Coronary artery (tissue), 2 donors: ENCODE results near the gene METTL14.

ENCODE experiments used
- DNase-seq: peaks from one replicate; pipeline ENCODE4 v3.0.0-alpha.2; 2017; ENCODE audit warnings: low spot score
- H3K27ac ChIP-seq, 2 donors: fragments of 200-600 bp; sonication (generic); one replicate each; pipeline ENCODE4 v1.5.1; 2016 to 2019
- H3K4me3 ChIP-seq: fragments of 200-600 bp; sonication (generic); 2 replicates; pipeline ENCODE4 v1.5.1; 2016; ENCODE audit warnings: mild to moderate bottlenecking, moderate library complexity
- TF ChIP-seq, protein P1 (sequence below): fragments of 200-600 bp; sonication (generic); IDR thresholded peaks from one replicate; pipeline ENCODE4 v1.5.1; 2019; ENCODE audit warnings: antibody characterized with exemption

METTL14 gene

DNA sequence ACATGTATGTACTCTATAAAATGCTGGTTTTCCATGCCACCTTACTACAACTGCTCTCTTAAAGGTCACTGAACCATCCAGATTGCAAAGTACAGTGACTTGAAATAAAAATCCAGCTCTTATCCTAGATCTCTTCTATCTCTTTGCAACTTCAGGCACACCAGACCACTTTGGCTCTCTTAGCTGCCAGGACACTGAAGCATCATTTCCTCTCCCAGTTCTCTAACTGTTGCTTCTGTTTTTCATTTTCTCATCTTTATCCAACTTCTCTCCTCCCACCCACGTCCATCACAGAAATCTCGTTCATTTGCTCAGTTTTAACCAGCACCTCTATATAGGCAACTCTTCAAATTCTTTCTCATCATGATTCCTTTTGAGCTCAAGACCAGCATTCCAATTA is 74.3 kb downstream of the METTL14 start:
- DNase-seq: no peak
- Histone ChIP-seq H3K4me3 (no peak overlapping the region), H3K27ac (peak overlapping the region; percentile 63 to 70)
- TF ChIP-seq, protein P1, sequence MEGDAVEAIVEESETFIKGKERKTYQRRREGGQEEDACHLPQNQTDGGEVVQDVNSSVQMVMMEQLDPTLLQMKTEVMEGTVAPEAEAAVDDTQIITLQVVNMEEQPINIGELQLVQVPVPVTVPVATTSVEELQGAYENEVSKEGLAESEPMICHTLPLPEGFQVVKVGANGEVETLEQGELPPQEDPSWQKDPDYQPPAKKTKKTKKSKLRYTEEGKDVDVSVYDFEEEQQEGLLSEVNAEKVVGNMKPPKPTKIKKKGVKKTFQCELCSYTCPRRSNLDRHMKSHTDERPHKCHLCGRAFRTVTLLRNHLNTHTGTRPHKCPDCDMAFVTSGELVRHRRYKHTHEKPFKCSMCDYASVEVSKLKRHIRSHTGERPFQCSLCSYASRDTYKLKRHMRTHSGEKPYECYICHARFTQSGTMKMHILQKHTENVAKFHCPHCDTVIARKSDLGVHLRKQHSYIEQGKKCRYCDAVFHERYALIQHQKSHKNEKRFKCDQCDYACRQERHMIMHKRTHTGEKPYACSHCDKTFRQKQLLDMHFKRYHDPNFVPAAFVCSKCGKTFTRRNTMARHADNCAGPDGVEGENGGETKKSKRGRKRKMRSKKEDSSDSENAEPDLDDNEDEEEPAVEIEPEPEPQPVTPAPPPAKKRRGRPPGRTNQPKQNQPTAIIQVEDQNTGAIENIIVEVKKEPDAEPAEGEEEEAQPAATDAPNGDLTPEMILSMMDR: no peak

DNA sequence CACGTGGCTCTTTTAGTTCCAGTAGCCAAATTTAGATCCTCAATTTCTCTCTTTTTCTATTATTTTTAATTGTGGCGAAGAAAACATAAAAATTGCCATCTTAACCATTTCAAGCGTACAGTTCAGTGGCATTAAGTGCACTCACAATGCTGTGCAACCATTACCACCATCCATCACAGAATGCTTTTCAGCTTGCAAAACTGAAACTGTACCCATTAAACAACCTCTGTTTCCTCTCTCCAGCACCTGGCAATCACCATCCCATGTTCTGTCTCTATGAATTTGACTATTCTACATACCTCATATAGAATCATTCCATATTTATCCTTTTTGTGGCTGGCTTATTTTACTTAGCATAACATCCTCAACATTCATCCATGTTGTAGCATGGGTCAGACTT is 74.9 kb downstream of the METTL14 start:
- TF ChIP-seq, protein P1: no peak
- H3K4me3 ChIP-seq: no peak overlapping the region
- peak overlapping the region; percentile 63 to 70 for H3K27ac ChIP-seq
- DNase-seq: no peak

DNA sequence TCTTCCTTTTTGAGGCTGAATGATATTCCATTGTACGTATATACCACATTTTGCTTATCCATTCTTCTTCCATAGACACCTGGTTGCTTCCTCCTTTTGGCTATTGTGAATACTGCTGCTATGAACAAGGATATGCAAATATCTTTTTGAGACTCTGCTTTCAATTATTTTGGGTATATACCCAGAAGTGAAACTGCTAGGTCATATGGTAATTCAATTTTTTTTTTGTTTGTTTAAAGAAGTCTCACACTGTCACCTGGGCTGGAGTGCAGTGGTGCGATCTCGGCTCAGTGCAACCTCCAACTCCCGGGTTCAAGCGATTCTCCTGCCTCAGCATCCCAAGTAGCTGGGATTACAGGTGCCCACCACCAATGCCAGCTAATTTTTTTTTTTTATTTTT is 75.3 kb downstream of the METTL14 start:
- no peak for DNase-seq
- Histone ChIP-seq H3K4me3 (no peak overlapping the region), H3K27ac (peak overlapping the region; percentile 70 to 79)
- TF ChIP-seq, protein P1: no peak

DNA sequence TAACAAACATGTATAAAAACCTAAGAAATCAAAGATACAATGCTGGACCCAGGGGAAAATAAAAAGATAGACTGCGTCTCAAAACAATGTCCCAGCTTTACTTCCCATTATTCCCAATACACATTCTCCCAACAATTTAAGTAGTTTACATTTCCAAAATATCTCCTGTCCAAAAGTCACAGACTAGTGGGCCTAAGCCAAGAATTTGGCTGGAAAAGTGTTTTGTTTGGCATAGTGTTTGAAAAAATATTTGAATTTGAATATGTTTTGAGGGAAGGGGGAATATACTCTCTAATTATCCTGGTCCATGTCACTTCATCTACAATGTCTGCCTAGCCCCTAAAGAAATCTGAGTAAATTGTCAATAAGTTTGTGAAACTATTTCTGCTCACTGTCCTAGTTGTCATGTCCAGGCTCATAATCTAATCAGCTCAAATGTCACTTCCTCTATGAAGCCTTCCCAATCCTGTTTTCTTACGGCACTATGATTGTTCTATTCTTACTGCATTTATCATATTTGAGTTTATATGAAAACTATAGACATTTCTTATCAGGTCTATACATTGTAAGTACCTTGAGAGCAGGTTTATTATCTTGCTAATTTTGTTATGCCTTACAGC is 76.3 kb downstream of the METTL14 start:
- DNase-seq: no peak
- peak overlapping the region; percentile 79 to 86 for H3K27ac ChIP-seq
- no peak overlapping the region for H3K4me3 ChIP-seq
- TF ChIP-seq, protein P1: no peak

DNA sequence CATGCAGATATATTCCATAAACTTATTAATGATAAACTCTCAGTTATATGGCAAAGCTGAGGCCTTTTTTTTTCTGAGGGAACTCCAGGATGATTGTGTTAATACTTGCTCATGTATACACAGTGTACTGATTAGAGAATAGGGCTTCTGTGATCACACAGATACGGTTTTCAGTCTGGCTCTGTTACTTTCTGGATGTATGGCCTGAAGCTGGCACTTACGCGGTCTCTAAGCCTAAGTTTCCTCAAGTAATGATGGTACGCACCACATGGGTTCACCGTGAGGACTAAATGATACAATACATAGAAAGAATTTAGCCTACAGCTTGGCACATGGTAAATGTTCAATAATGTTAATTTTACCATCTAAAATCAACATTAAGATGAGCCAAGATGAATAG is 77.0 kb downstream of the METTL14 start:
- H3K4me3 ChIP-seq: no peak overlapping the region
- TF ChIP-seq, protein P1: no peak
- peak overlapping the region; percentile 79 to 86 for H3K27ac ChIP-seq
- DNase-seq: no peak

DNA sequence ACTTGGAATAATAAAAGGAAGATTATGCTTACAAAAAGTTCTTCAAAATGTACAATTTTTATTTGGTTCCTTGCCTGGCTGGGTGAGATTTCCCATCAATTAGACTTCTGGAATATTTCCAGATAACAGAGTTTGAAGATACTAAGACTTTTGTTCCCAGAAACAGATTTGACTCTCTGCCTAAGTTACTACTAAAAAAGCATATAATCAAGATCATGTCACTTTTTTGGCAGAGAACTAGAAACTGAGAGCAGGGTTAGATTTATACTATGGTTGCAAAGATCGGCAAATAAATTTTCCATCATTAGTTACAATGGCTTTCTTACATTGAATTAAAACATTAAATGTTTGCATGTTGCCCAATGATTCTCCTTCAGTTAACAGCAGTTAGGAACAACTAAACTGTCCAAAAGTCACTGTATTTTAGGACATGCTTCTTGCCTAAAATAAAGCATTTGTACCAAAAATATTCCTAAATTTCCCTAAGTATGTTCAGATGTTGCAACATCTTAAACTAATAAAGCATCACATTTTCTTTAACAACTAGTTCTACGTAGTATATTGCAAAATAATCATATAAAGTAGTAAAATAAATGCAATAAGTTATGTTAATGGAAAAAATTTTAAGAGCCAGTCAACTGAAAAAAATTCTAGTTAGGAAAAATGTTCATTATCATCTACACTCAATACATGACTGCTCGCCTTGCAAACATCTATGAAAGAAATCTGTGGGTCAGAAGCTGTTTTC is 77.7 kb downstream of the METTL14 start:
- TF ChIP-seq, protein P1: no peak
- Histone ChIP-seq H3K27ac (peak overlapping the region; percentile 79 to 86), H3K4me3 (no peak overlapping the region)
- DNase-seq: no peak
